HepG2 (cell line): ENCODE data around the gene CTDSP1. TPM values are rescaled to one million over a fixed set of nuclear protein-coding genes. Genes with fewer than 3 reads are reported as not detected.

Experiments
- ATAC-seq: fragments of 200-7000 bp; cut with Tn5 transposase; 3 replicates; pipeline ENCODE4 v1.9.1; 2020; ENCODE audit warnings: mild to moderate bottlenecking, moderate library complexity
- BruUV-seq: library from RNA; stranded (reverse); fragments of 400-500 nt; replicated peaks from 2 replicates; lab custom pipeline; 2021; lab: Mats Ljungman, UMichigan
- CTCF ChIA-PET: fragments of 300-600 bp; formaldehyde crosslinking; extraction: SDS; loops from one replicate; lab custom pipeline; 2021; ENCODE audit warnings: low total read pairs, inconsistent platforms, low intra/inter-chr PET ratio; lab: Yijun Ruan, JAX
- POLR2A ChIA-PET: fragments of 350-600 bp; sonication (Branson Sonifier 250); formaldehyde crosslinking; loops from one replicate; lab custom pipeline; 2020; ENCODE audit warnings: antibody characterized with exemption, inconsistent platforms; lab: Yijun Ruan, JAX
- DNase-seq: peaks from one replicate; pipeline ENCODE4 v3.0.0-alpha.2; 2015; ENCODE audit warnings: low spot score
- FAIRE-seq: peaks from 3 replicates; lab custom pipeline; 2011; peaks lifted over from hg19 to GRCh38; lab: Jason Lieb, UNC
- H2AFZ ChIP-seq: one replicate; pipeline ENCODE4 v1.6.1; 2011; ENCODE audit warnings: low read length, inconsistent platforms
- H3K27ac ChIP-seq: fragments of 300-600 bp; 3 replicates; pipeline ENCODE4 v1.8.0; 2011; ENCODE audit warnings: mixed run types, mild to moderate bottlenecking, mixed read lengths, low read length, inconsistent platforms; ENCODE audit not compliant: insufficient read depth; ENCODE audit errors: extremely low read length
- H3K27me3 ChIP-seq, 2 experiments: fragments of 200-600 bp in 1 of 2; 2 replicates in 1 of 2; 3 replicates in 1 of 2; pipeline versions ENCODE4 v1.6.0 to v1.8.0; 2011; ENCODE audit warnings: low read length in 2 of 2, mild to moderate bottlenecking in 2 of 2, moderate library complexity in 2 of 2, inconsistent platforms in 1 of 2; ENCODE audit not compliant: insufficient read depth in 2 of 2, control insufficient read depth in 1 of 2
- H3K36me3 ChIP-seq, 2 experiments: fragments of 200-600 bp in 1 of 2; replicated peaks in 1 of 2; 2 replicates in 1 of 2; 3 replicates in 1 of 2; pipeline versions ENCODE4 v1.5.1 to v1.8.0; 2011; ENCODE audit warnings: low read length in 2 of 2, inconsistent platforms in 1 of 2; ENCODE audit not compliant: insufficient read depth in 2 of 2, control insufficient read depth in 1 of 2
- H3K4me1 ChIP-seq: 2 replicates; pipeline ENCODE4 v1.5.1; 2012; ENCODE audit warnings: low read length, inconsistent platforms; ENCODE audit not compliant: insufficient read depth
- H3K4me2 ChIP-seq: 2 replicates; pipeline ENCODE4 v1.6.0; 2011; ENCODE audit warnings: low read depth, low read length, inconsistent platforms
- H3K4me3 ChIP-seq, 3 experiments: fragments of 200-600 bp in 1 of 3; sonication (generic), shearing (Covaris generic) in 1 of 3; replicated peaks in 1 of 3; 2 replicates each; pipeline ENCODE4 v1.5.1; 2011 to 2016; ENCODE audit warnings: low read length in 3 of 3, inconsistent platforms in 2 of 3, low read depth in 2 of 3, mild to moderate bottlenecking in 2 of 3, control low read depth in 1 of 3, mixed read lengths in 1 of 3; ENCODE audit not compliant: insufficient read depth in 1 of 3
- H3K79me2 ChIP-seq: one replicate; pipeline ENCODE4 v1.6.1; 2011; ENCODE audit warnings: low read length, inconsistent platforms; ENCODE audit not compliant: insufficient read depth
- H3K9ac ChIP-seq: 2 replicates; pipeline ENCODE4 v1.6.0; 2011; ENCODE audit warnings: mild to moderate bottlenecking, low read depth, low read length, inconsistent platforms; ENCODE audit not compliant: insufficient read depth
- H3K9me3 ChIP-seq: 2 replicates; pipeline ENCODE4 v1.5.1; 2012; ENCODE audit warnings: mild to moderate bottlenecking, low read length
- H4K20me1 ChIP-seq: 2 replicates; pipeline ENCODE4 v1.6.0; 2011; ENCODE audit warnings: inconsistent platforms, mild to moderate bottlenecking, low read length, moderate library complexity; ENCODE audit not compliant: insufficient read depth
- AGO2 ChIP-seq: fragments of 200-400 bp; formaldehyde crosslinking; optimal IDR thresholded peaks from 2 replicates; pipeline ENCODE3; 2017; ENCODE audit warnings: mild to moderate bottlenecking, low read depth, low read length, moderate library complexity
- CEBPB ChIP-seq: IDR thresholded peaks from 2 replicates; pipeline ENCODE4 v1.6.1; 2011; ENCODE audit warnings: low read depth, low read length, improper control_type of control experiment, borderline replicate concordance
- CHD4 ChIP-seq: fragments of 200-600 bp; sonication (generic); IDR thresholded peaks from 2 replicates; pipeline ENCODE4 v1.7.0; 2017; ENCODE audit warnings: mild to moderate bottlenecking, low read length, borderline replicate concordance
- ERF ChIP-seq: IDR thresholded peaks from 2 replicates; pipeline ENCODE4 v1.6.1; 2018; ENCODE audit warnings: missing biosample characterization, missing genetic modification reagents
- HMGXB4 ChIP-seq, 2 experiments: sonication (generic) in 1 of 2; formaldehyde crosslinking in 1 of 2; IDR thresholded peaks; 2 replicates each; pipeline versions ENCODE4 v1.4.0 to v1.6.1; 2018 to 2020; ENCODE audit warnings: missing genetic modification reagents in 2 of 2, borderline replicate concordance in 1 of 2, low read depth in 1 of 2, mild to moderate bottlenecking in 1 of 2, missing biosample characterization in 1 of 2
- MEF2D ChIP-seq: sonication (generic); formaldehyde crosslinking; IDR thresholded peaks from 2 replicates; pipeline ENCODE4 v1.5.1; 2020; ENCODE audit warnings: mild to moderate bottlenecking, missing genetic modification reagents
- NPAS2 ChIP-seq: sonication (generic); formaldehyde crosslinking; IDR thresholded peaks from 2 replicates; pipeline ENCODE4 v1.8.0; 2022; ENCODE audit warnings: mild to moderate bottlenecking, missing genetic modification reagents, borderline replicate concordance
- POLR2A ChIP-seq, 2 experiments: IDR thresholded peaks; 2 replicates each; pipeline ENCODE4 v1.6.1; 2011; ENCODE audit warnings: low read depth in 2 of 2, low read length in 2 of 2, mild to moderate bottlenecking in 1 of 2, moderate library complexity in 1 of 2; ENCODE audit not compliant: insufficient read depth in 1 of 2
- POLR2AphosphoS5 ChIP-seq: IDR thresholded peaks from 2 replicates; pipeline ENCODE4 v1.6.1; 2012; ENCODE audit warnings: low read depth, low read length
- POLR2G ChIP-seq: fragments of 200-400 bp; formaldehyde crosslinking; IDR thresholded peaks from 2 replicates; pipeline ENCODE4 v1.6.1; 2018; ENCODE audit warnings: mild to moderate bottlenecking, low read depth, low read length, moderate library complexity
- REL ChIP-seq: sonication (generic); formaldehyde crosslinking; conservative IDR thresholded peaks from 2 replicates; pipeline ENCODE4 v1.8.0; 2022; ENCODE audit warnings: mild to moderate bottlenecking, missing genetic modification reagents, moderate library complexity
- TEAD3 ChIP-seq: optimal IDR thresholded peaks from 2 replicates; pipeline ENCODE3; 2016; ENCODE audit warnings: borderline replicate concordance
- ZNF12 ChIP-seq: sonication (generic); formaldehyde crosslinking; IDR thresholded peaks from 2 replicates; pipeline ENCODE4 v1.5.0; 2020; ENCODE audit warnings: missing genetic modification reagents
- ZNF17 ChIP-seq: sonication (generic); formaldehyde crosslinking; IDR thresholded peaks from 2 replicates; pipeline ENCODE4 v1.5.0; 2020; ENCODE audit warnings: mild to moderate bottlenecking, missing genetic modification reagents
- ZNF264 ChIP-seq: sonication (generic); formaldehyde crosslinking; IDR thresholded peaks from 2 replicates; pipeline ENCODE4 v1.4.0; 2020; ENCODE audit warnings: missing genetic modification reagents
- ZNF280B ChIP-seq: sonication (generic); formaldehyde crosslinking; IDR thresholded peaks from 2 replicates; pipeline ENCODE4 v1.5.0; 2020; ENCODE audit warnings: missing genetic modification reagents, mild to moderate bottlenecking, borderline replicate concordance
- ZNF891 ChIP-seq: sonication (generic); formaldehyde crosslinking; IDR thresholded peaks from 2 replicates; pipeline ENCODE4 v1.5.0; 2020; ENCODE audit warnings: mild to moderate bottlenecking, missing genetic modification reagents
- WGBS: methylation state at CpG from one replicate; pipeline ENCODE4 v1.1.6; 2017; ENCODE audit warnings: low lambda C conversion rate; 5-methylcytosine and 5-hydroxymethylcytosine counted together
- in situ Hi-C: cut with HindIII; loops from 2 replicates; pipeline ENCODE4 v1.10.0; 2017; ENCODE audit warnings: low pct_unique_long_range_greater_than_20kb; ENCODE audit not compliant: extremely low pct_ligation_motif_present
- intact Hi-C: fragments of 100-400 bp; cut with micrococcal nuclease; formaldehyde crosslinking; loops from one replicate; pipeline ENCODE4 v1.10.0; 2022; ENCODE audit not compliant: unreplicated experiment
- polyA plus RNA-seq, 8 experiments: library from polyadenylated mRNA; depleted of rRNA in 3 of 8; stranded (reverse) in 7 of 8; unstranded in 1 of 8; fragments of >200 nt; fragmentation: Illumina TruSeq in 4 of 8; extraction: Trizol in 4 of 8; gene quantifications; 2 replicates each; pipeline versions ENCODE4 v1.2.1 to v1.2.3, GENCODE V29; 2011 to 2016; ENCODE audit warnings: low read depth in 4 of 8, missing spikeins in 1 of 8, mixed read lengths in 1 of 8; ENCODE audit not compliant: insufficient read depth in 1 of 8
- total RNA-seq, 5 experiments: library from RNA; depleted of rRNA; stranded (reverse); fragments of >200 nt; fragmentation: Illumina TruSeq; extraction: Trizol; gene quantifications; 2 replicates each; pipeline ENCODE4 v1.2.3, GENCODE V29; 2016; ENCODE audit warnings: low read depth in 1 of 5

CTDSP1 gene
- total and polyA plus RNA-seq, 2 of the 13 experiments (the other 11 are each of a cell fraction or from before 2014, with no cell fraction given): 91.0 to 268 TPM

- no peak for TF ChIP-seq HMGXB4 (CRISPR knock-in tag; IDR thresholded peaks at IDR 0.05; ENCODE audit: borderline replicate concordance in 1 of 2, low read depth in 1 of 2)
- TF ChIP-seq POLR2G: 0 out of 2 replicates have a peak, but pooled peaks have one; percentile 32
- TF ChIP-seq, all 625 proteins: peak for 4
These were observed 34.8 kb downstream of the CTDSP1 start (continued) for GRCh38 chr2:218434456-218434855.

- Histone ChIP-seq H3K27ac (no peak overlapping the region), H2AFZ (no peak overlapping the region), H3K9ac (no peak overlapping the region), H3K36me3 (peaks cover 47 to 82% of the 10 kb centered on the region in 2 experiments), H3K27me3 (no peaks in the 10 kb centered on the region), H3K79me2 (no peaks in the 10 kb centered on the region), H3K4me2 (no peak overlapping the region), H3K9me3 (no peaks in the 10 kb centered on the region), H3K4me3 (no peak overlapping the region), H3K4me1 (peaks cover 27% of the 10 kb centered on the region), H4K20me1 (no peaks in the 10 kb centered on the region)
- 96% methylated on average over 10 of the region's 11 CpGs for WGBS
- no TSS peak for BruUV-seq
- FAIRE-seq (no peak), DNase-seq (no peak), ATAC-seq (peak; percentile 8)
- CTCF ChIA-PET: no interaction called here
- intact Hi-C loops: no loop called here
- POLR2A ChIA-PET: interaction anchor here (1.0 kb wide), 1 partner anchor 16 kb away, joined by 4 read pairs; the partner anchor contains the start of gene VIL1
- in situ Hi-C loops: no loop called here
- TF ChIP-seq CHD4 (no peak), POLR2G (0 out of 2 replicates have a peak, but pooled peaks have one; percentile 14), MEF2D (CRISPR knock-in tag) (peak; percentile 49; the same call in 1 of the 2 replicates), ZNF264 (no peak), NPAS2 (CRISPR knock-in tag) (0 out of 2 replicates have a peak, but pooled peaks have one; percentile 21), ZNF891 (CRISPR knock-in tag) (peak; percentile 48; the same call in 1 of the 2 replicates), ERF (CRISPR knock-in tag) (no peak), POLR2A (IDR thresholded peaks at IDR 0.05; ENCODE audit: insufficient read depth in 1 of 2, low read depth in 2 of 2, low read length in 2 of 2) (peak; percentile 17 to 41; a peak in 1 of 4 replicates), TEAD3 (CRISPR knock-in tag) (peak; percentile 14), POLR2AphosphoS5 (peak; percentile 37; the same call in 1 of the 2 replicates), CEBPB (0 out of 2 replicates have a peak, but pooled peaks have one; percentile 14), REL (no peak), ZNF17 (CRISPR knock-in tag) (no peak), ZNF280B (CRISPR knock-in tag) (0 out of 2 replicates have a peak, but pooled peaks have one; percentile 41), AGO2 (peak; percentile 58), ZNF12 (0 out of 2 replicates have a peak, but pooled peaks have one; percentile 22)
These were observed 35.6 kb downstream of the CTDSP1 start for GRCh38 chr2:218435003-218435982.
